OCI-LY1 (cell line): Measurements from ENCODE around the gene LMF2.

ENCODE experiments used
- H2AFZ ChIP-seq: fragments of 200-600 bp; sonication (generic), shearing (Covaris generic); 2 replicates; pipeline ENCODE4 v1.6.0; 2014; ENCODE audit warnings: antibody characterized with exemption, mild to moderate bottlenecking, low read length
- H3F3A ChIP-seq: fragments of 200-600 bp; sonication (generic), shearing (Covaris generic); 2 replicates; pipeline ENCODE4 v1.6.0; 2014; ENCODE audit warnings: mild to moderate bottlenecking, antibody characterized with exemption, low read length, moderate library complexity; ENCODE audit not compliant: insufficient read depth
- H3K27ac ChIP-seq: fragments of 200-600 bp; sonication (generic); 2 replicates; pipeline ENCODE4 v1.5.1; 2014; ENCODE audit warnings: low read length, mixed run types, mild to moderate bottlenecking, low read depth; ENCODE audit not compliant: poor library complexity, severe bottlenecking
- H3K27me3 ChIP-seq: fragments of 200-600 bp; sonication (generic); 2 replicates; pipeline ENCODE4 v1.6.0; 2014; ENCODE audit warnings: antibody characterized with exemption, mild to moderate bottlenecking, low read length, moderate library complexity; ENCODE audit not compliant: insufficient read depth
- H3K36me3 ChIP-seq: fragments of 200-600 bp; sonication (generic); 2 replicates; pipeline ENCODE4 v1.6.1; 2014; ENCODE audit warnings: mild to moderate bottlenecking, antibody characterized with exemption, low read length, moderate library complexity, mixed read lengths; ENCODE audit not compliant: insufficient read depth
- H3K4me1 ChIP-seq: fragments of 200-600 bp; sonication (generic); 2 replicates; pipeline ENCODE4 v1.5.1; 2014; ENCODE audit warnings: mild to moderate bottlenecking, low read length, moderate library complexity; ENCODE audit not compliant: insufficient read depth, severe bottlenecking
- H3K4me2 ChIP-seq: fragments of 200-600 bp; sonication (generic), shearing (Covaris generic); 2 replicates; pipeline ENCODE4 v1.6.1; 2014; ENCODE audit warnings: low read length
- H3K4me3 ChIP-seq: fragments of 200-600 bp; sonication (generic); 2 replicates; pipeline ENCODE4 v1.5.1; 2014; ENCODE audit warnings: low read length, low read depth, mild to moderate bottlenecking, mixed read lengths; ENCODE audit not compliant: poor library complexity, severe bottlenecking
- H3K79me2 ChIP-seq: fragments of 200-600 bp; shearing (Covaris generic); 2 replicates; pipeline ENCODE4 v1.6.1; 2016; ENCODE audit warnings: mixed run types, low read length, mixed read lengths; ENCODE audit not compliant: insufficient read depth
- H3K9ac ChIP-seq: fragments of 200-600 bp; sonication (generic), shearing (Covaris generic); 2 replicates; pipeline ENCODE4 v1.6.1; 2014; ENCODE audit warnings: mild to moderate bottlenecking, low read length, mixed read lengths
- H3K9me2 ChIP-seq: fragments of 200-600 bp; sonication (generic), shearing (Covaris generic); 2 replicates; pipeline ENCODE4 v1.6.1; 2014; ENCODE audit warnings: low read depth, mild to moderate bottlenecking, low read length, mixed read lengths
- H3K9me3 ChIP-seq: fragments of 200-600 bp; shearing (Covaris generic); 2 replicates; pipeline ENCODE4 v1.6.1; 2014; ENCODE audit warnings: low read length, mixed read lengths
- H4K20me1 ChIP-seq: fragments of 200-600 bp; sonication (generic), shearing (Covaris generic); 2 replicates; pipeline ENCODE4 v1.6.0; 2016; ENCODE audit warnings: mild to moderate bottlenecking, low read length; ENCODE audit not compliant: insufficient read depth
- CTCF ChIP-seq: fragments of 200-600 bp; sonication (generic), shearing (Covaris generic); IDR thresholded peaks from 2 replicates; pipeline ENCODE4 v1.5.1; 2017; ENCODE audit warnings: mild to moderate bottlenecking, antibody characterized with exemption, low read length, moderate library complexity, mixed read lengths
- EZH2 ChIP-seq: fragments of 200-600 bp; sonication (generic), shearing (Covaris generic); IDR thresholded peaks from 2 replicates; pipeline ENCODE4 v1.8.0; 2017; ENCODE audit warnings: borderline replicate concordance, mixed run types, mild to moderate bottlenecking, antibody characterized with exemption, low read length, moderate library complexity, mixed read lengths

LMF2 gene

GRCh38 chr22:50518606-50519005 lies 11.1 kb upstream of the LMF2 start:
- H3K79me2 ChIP-seq, result peaks cover 15% of the 10 kb centered on the region
- TF ChIP-seq EZH2 (no peak), CTCF (no peak)
- peaks cover 4% of the 10 kb centered on the region for H3K4me1 ChIP-seq
- no peaks in the 10 kb centered on the region for H3K9me3 ChIP-seq
- no peak overlapping the region for H3K27ac ChIP-seq
- no peaks in the 10 kb centered on the region for H3K9me2 ChIP-seq
- H2AFZ ChIP-seq, result no peak overlapping the region
- H3F3A ChIP-seq, result no peaks in the 10 kb centered on the region
- peaks cover 83% of the 10 kb centered on the region for H3K36me3 ChIP-seq
- H3K4me3 ChIP-seq, result no peak overlapping the region
- no peak overlapping the region for H3K9ac ChIP-seq
- no peaks in the 10 kb centered on the region for H3K27me3 ChIP-seq
- H4K20me1 ChIP-seq, result no peaks in the 10 kb centered on the region
- no peak overlapping the region for H3K4me2 ChIP-seq

GRCh38 chr22:50517495-50518260 lies 10.2 kb upstream of the LMF2 start:
- Histone ChIP-seq H3K79me2 (peaks cover 25% of the 10 kb centered on the region), H3K4me2 (no peak overlapping the region), H3K9me2 (no peaks in the 10 kb centered on the region), H3K36me3 (peaks cover 81% of the 10 kb centered on the region), H3K27ac (no peak overlapping the region), H2AFZ (no peak overlapping the region), H3K4me3 (no peak overlapping the region), H3K4me1 (no peaks in the 10 kb centered on the region), H3K27me3 (no peaks in the 10 kb centered on the region), H4K20me1 (no peaks in the 10 kb centered on the region), H3F3A (no peaks in the 10 kb centered on the region), H3K9me3 (no peaks in the 10 kb centered on the region), H3K9ac (no peak overlapping the region)
- TF ChIP-seq CTCF, result no peak
- TF ChIP-seq EZH2, result no peak

GRCh38 chr22:50516891-50517290 lies 9.4 kb upstream of the LMF2 start:
- no peaks in the 10 kb centered on the region for H3K4me1 ChIP-seq
- H3K27ac ChIP-seq, result no peak overlapping the region
- no peak overlapping the region for H2AFZ ChIP-seq
- H3K36me3 ChIP-seq, result peaks cover 81% of the 10 kb centered on the region
- H3F3A ChIP-seq, result no peaks in the 10 kb centered on the region
- no peaks in the 10 kb centered on the region for H4K20me1 ChIP-seq
- H3K27me3 ChIP-seq, result no peaks in the 10 kb centered on the region
- H3K4me3 ChIP-seq, result no peak overlapping the region
- H3K79me2 ChIP-seq, result peaks cover 32% of the 10 kb centered on the region
- H3K9me2 ChIP-seq, result no peaks in the 10 kb centered on the region
- H3K9me3 ChIP-seq, result no peaks in the 10 kb centered on the region
- H3K4me2 ChIP-seq, result no peak overlapping the region
- TF ChIP-seq EZH2 (no peak), CTCF (no peak)
- no peak overlapping the region for H3K9ac ChIP-seq
